ENCODE measurements around the gene FADS3.

FADS3 gene

GRCh38 chr11:61913699-61914395 is 22.5 kb upstream of the FADS3 start:
- DNase-seq = no peak

- no peak for DNase-seq
Measured at GRCh38 chr11:61912991-61913698, 21.8 kb upstream of the FADS3 start.

DNA sequence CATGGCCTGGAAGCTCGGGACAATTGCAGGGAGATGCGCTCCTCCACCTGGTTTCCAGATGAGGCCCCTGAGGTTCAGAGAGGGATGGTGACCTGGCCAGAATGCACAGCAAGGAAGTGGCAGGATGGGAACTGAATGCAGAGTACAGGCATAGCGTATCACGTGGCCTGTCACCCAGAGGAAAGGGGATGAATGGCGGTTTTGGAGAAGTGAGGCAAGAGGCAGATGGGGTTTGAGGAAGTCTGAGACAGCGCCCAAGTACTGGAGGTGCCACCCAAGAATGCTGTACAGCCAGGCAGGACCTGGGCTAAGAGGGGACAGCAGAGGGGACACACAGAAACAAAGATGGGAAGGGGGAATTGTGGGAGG is 21.2 kb upstream of the FADS3 start:
- peak; percentile 86 for DNase-seq

GRCh38 chr11:61911701-61912529 is 20.6 kb upstream of the FADS3 start:
- DNase-seq = no peak

DNA sequence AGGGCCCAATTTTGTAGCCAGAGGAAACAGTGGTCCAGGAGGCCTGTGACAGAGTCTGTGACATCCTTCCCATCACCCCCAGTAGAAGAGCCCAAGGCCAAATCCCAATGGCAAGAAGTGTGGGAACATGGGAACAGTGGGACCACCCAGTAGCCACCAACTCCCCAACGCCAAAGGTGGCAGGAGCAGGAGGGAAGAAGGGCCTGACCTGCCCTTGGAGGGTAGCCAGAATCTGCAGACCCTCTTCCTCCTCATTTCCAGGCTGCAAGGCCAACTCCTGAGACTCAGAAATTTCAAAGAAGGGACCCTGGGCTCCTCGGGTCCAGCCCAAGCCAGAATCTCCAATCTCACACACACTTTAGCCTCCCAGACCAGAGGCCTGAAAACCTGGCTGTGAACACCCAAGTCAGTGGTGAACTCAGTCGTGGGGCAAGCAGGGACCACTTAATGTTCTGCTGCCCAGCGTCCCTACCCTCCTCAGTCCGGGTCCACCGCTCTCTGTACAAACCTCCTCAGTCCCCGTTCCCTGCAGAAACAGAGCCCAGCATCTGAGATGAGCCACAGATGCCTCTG is 19.9 kb upstream of the FADS3 start:
- DNase-seq = no peak

DNA sequence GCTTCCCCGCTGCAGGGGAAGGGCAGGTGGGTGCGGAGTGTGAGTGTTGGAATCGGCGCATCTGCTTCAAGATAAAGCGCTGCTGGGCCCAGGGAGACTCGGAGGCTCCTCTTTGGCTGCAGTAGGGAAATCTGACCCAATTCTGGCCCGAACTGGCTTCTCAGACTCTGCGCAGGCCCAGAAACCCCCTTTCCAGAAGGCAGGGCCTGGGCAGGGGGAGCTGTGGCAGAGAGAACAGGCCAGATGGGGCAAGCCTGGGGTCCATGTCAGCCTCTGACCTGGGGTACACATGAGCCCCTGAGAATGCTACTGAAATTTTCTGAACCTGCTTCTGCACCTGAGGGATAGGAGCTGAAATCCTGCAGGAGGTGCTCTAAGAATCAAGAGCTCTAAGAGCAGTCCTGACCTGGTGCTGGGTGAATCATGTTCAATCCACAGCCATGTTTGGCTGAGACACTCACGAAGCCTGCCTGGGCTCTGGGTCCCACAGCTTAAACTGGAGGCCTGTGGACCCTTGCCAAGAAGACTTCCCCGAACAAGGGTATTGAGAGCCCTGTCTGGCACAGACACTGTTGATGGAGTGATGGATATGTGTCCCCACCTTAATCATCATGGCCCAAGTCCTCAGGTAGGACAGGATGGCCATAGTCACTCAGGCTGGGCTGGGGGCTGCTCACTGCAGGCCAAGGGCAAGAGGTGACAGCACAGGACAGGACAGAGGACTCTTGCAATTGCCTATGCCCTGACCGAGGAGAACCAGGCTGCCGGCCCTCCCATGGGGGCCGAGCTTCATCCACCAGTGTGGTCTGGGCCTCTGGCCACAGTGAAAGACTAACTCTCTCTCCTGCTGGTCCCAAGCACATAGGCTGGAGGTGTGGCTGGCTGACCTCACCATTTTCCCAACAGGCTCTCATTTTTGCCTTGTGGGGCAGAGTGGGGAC is 19.1 kb upstream of the FADS3 start:
- DNase-seq = no peak

DNA sequence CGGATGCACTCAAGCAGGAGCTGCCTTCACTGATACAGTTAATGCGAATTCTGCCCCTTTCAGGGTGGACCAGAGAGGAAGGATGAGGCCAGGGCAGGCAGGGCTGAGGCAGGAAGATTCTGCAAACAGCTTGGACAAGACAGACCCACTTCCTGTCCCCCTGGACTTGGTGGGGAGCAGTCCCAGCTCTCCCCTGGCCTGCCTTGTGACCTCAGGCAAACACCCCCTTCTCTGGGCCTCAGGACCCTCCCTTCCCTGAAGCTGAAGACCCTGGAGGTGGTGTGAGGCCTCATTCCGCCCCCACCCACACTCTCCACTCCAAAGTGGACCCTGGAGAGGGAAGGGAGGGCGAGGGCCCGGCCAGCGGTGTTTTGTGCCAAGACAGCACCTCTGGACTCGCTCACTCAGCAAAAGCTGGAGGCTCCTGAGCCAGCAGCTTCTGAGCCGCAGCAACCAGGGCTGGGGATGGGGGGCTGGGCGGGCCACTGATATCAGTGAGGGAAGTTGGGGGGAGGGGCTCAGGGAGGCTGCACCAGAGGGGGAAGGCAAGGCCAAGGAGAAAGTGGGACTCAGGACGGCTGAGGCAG is 17.5 kb upstream of the FADS3 start:
- peak; percentile 41 for DNase-seq

DNA sequence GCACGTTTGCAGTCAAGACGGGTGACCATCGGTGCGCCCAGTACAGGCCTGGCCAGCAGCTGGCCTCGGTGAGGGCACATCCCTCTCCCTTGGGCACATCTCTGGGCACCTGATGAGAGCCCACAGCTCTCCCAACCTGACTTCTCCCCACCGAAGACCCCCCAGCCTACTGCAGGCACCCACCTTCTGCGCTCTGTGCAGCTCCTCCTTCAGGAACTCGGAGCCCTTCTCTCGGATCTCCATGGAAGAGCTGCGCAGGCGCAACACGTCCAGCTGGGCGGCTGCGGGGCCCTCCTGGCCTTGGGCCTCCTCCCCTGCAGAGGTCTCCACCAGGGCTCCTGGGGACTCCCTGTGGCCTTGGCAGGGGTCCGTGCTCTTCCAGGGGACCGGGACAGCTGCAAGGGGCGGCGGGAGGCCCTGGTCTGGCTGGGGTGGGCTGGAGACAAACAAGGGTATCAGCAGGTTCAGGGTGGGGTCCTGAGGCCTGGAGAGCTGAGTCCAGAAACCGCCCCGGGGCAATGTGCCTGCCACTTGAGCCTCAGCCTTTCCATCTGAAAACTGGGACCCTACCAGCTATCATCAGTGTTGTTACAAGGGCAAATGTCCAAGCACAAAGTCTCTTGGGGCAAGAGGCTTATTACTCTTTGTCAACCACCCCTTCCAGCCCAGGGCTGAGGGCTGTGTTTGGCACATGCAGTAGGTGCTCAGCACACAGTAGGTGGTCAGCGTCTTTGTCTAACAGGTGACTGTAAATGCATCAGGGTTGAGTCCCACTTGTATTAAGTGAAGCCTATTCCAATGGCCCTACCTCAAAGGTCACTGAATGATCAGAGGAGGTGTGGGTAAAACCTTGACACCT is 16.8 kb upstream of the FADS3 start:
- DNase-seq = no peak

- no peak for DNase-seq
Measured at GRCh38 chr11:61907282-61907681, 15.9 kb upstream of the FADS3 start.

- no peak for DNase-seq
Measured at GRCh38 chr11:61906522-61906909, 15.2 kb upstream of the FADS3 start.

DNA sequence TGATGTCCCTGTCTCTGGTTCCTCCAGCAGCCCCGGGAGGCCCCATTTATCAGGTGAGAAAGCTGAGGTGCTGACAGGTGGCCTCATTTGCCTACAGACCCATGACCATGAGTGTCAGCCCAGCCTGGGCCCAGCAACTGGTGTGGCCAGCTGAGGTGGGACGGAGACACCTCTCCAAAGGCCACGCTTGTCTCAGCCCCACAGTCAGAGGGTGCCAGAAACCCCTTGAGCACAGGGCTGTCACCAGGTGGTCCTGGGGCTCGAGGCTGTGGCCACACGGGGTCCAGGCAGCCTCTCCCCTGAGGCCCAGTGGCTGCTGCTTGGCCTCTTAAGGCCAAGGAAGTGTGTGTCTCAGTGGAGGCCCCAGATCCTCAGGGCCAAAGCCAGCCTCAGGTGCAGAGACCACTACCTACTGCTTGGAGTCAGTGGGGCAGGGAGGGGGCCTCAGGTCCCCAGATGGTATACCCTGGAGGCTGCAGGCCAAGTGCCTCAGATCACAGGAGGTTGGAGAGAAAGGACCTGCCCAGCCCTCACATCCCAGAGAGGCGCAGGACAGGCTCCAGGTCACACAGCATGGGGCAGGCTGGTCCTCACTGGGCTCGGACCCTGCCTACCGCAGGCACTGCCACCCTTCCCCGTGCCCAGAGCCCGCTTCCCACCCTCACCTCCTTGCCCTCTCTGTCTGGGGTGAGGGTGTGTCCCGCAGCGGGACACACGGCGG is 14.6 kb upstream of the FADS3 start:
- DNase-seq = no peak

GRCh38 chr11:61905067-61905696 is 13.8 kb upstream of the FADS3 start:
- no peak for DNase-seq

DNA sequence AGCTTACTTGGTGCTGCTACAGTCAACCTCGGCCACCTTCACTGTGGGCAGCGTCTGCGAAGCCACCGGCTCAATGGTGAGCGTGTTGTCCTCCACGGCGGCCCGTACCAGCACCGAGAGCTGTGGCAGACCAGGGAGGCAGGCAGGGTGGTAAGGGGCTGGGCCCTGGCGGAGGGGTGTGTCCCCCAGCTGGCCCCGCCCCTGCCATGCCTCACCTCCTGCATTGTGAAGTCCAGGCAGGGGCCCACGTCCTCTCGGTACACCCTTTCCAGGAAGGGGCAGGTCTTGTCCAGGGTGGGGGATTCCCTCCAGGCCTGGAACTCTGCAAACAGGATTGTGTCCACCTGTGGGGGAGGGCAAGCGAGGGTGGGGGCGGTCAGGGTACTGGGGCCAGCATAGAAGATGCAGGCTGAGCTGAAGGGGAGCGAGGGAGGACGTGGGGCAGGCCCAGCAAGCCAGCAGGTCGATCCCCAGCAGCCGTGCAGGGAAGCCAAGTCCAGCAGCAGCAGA is 13.2 kb upstream of the FADS3 start:
- peak; percentile 62 for DNase-seq

- no peak for DNase-seq
Measured at GRCh38 chr11:61903845-61904244, 12.5 kb upstream of the FADS3 start.

GRCh38 chr11:61902313-61902712 is 11.0 kb upstream of the FADS3 start:
- DNase-seq = no peak

DNA sequence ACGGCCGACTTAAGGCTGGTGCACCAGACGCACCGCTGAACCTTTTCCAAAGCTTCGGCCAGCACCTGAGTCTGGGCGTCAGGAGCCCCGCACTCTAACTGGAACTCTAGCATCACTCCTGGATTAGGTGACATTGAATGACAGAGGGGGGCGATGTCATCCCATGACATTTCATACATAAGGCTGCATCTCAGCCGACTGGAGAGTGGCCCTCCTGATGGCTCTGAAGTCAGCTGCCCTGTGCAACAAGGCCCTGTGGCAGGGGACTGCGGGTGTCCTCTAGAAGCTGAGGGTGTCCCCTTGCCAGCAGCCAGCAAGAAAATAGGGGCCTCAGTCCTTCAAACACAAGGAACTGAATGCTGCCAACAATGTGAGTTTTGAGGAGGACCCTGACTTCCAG is 10.1 kb upstream of the FADS3 start:
- no peak for DNase-seq

DNA sequence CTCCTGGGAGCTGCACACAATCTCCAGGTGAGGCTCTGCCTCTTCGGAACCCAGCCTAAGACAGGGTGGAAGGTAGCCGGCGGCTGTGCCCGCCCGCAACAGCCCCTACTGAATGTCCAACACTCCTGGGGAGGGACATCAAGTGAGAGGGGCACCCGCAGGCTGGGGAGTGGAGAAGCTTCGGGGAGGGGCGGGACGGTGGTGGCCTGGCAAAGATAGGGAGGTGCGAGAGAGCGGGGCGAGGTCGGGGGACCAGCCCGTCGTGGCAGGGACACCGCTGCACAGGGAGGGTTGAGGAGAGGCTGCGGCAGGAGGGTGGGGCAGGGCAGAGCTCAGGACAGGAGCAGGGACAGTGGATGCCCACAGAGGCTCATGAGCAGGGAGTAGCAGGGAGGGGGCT is 8.9 kb upstream of the FADS3 start:
- no peak for DNase-seq

DNA sequence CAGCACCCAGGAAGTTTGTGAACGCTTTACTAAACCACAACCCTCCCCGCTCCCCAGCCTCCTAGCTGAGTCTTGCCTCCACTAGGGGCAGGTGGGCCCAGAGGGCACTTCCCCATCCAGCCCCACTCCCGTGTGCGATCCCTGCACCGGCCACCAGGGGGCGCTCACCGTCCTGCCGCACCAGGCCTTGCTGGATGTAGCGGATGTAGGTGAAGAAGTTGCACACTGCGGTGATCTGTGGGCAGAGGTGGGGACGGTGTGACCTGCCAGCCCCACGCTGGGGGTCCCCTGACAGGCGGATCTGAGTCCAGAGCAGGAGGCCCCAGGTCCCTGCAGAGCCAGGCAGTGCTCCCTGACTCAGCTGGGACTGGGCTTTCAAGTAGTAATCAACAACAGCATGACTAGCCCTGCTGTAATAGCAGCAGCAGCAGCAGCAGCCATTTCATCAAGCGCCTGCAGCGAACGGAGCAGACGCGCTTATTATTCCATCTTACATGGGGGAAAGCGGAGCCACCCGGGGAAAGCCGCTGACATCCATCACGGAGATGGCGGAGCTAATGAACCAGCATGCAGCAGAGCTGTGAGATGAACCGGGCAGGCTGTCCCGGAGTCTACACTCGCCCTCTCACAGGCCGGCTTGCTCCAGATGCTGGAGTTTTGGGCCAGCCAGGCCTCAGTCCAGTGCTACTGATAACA is 7.9 kb upstream of the FADS3 start:
- DNase-seq = peak; percentile 94

DNA sequence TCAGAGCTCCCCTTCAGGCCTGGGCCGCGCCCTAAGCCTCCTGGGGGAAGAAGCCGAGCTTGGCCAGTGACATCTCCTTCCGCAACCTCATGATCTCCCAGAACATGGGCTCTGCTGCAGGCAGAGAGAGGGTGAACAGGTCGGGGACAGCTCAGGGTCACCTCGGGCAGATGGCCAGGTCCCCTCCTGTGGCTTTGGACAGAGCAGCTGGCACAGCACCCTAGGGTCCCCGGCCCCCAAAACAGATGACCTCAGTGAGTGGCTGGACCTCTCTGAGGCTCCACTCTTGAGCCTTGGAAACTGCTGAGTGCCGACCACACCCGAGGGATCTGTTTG is 6.9 kb upstream of the FADS3 start:
- DNase-seq = no peak

Data from hematopoietic multipotent progenitor cell treated with erythropoietin and hydrocortisone succinate and interleukin-3 and kit ligand, for 4 days (in vitro differentiated cells).